ENCODE measurements around the gene ZNF277.

DNA sequence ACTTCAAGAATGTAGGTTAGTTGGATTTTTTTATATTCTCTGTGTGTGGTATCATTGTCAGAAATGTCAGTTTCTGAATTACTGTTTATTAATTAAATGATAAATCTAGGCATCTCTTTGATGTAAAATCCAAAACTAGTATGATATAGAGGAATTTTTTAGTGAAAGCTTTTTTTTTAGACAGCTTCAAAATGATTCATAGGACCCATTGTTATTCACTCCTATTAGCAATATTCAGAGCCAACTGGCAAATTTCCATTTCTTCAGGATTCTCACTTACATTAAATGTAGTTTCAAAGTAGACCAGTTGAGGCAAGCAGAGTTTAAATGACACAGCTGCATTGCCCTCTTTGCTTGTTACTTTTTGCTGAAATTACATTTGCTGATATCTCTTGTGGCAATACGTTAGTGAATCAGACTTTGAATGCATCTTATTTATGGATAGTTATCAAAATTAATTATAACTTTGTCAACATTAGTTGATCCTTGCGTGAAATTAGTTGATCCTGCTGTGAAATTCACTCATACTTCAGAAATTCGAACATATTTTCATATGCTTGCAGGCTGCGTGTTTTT lies 20.3 kb downstream of the ZNF277 start:
- TF ChIP-seq CTCF (IDR thresholded peaks at IDR 0.05; ENCODE audit: extremely low read depth in 1 of 2, insufficient read depth in 1 of 2, low read depth in 1 of 2, low read length in 2 of 2) (no peak), EZH2 (IDR thresholded peaks at IDR 0.05; ENCODE audit: borderline replicate concordance, low read depth, low read length, severe bottlenecking) (no peak)

Measured in endothelial cell of umbilical vein (primary cell).